ENCODE data around the gene SELENON.

- TF ChIP-seq CTCF (tag by site-specific recombination; IDR thresholded peaks at IDR 0.05) (no peak), ZFHX2 (tag by site-specific recombination; conservative IDR thresholded peaks at IDR 0.05) (no peak), HOXA7 (CRISPR knock-in tag; IDR thresholded peaks at IDR 0.05; ENCODE audit: borderline replicate concordance) (no peak), PRDM1 (tag by site-specific recombination; IDR thresholded peaks at IDR 0.05) (no peak), PBX3 (CRISPR knock-in tag; IDR thresholded peaks at IDR 0.05) (no peak), ZNF747 (tag by site-specific recombination; IDR thresholded peaks at IDR 0.05) (no peak), TCF7L2 (IDR thresholded peaks at IDR 0.05; ENCODE audit: borderline replicate concordance, low read depth, low read length) (no peak), YY1 (tag by site-specific recombination; IDR thresholded peaks at IDR 0.05) (no peak), ZNF221 (tag by site-specific recombination; IDR thresholded peaks at IDR 0.05; ENCODE audit: borderline replicate concordance) (no peak), ZBTB11 (tag by site-specific recombination; conservative IDR thresholded peaks at IDR 0.05; ENCODE audit: low read depth) (no peak)
Measured at GRCh38 chr1:25811384-25812082, 11.5 kb downstream of the SELENON start.

Measured in HEK293 (cell line).